Measurements from ENCODE around the gene IFT43.

IFT43 gene

GRCh38 chr14:76015668-76016067 is 30.1 kb downstream of the IFT43 start:
- WGBS: 94% methylated on average over 1 of the region's 1 CpG
- Histone ChIP-seq H4K8ac (ENCODE audit: low read length) (no peak overlapping the region), H3K4ac (ENCODE audit: low read depth in 1 of 2, low read length in 2 of 2) (no peak overlapping the region)

GRCh38 chr14:76019676-76020075 is 34.1 kb downstream of the IFT43 start:
- peaks cover 11 to 84% of the 10 kb centered on the region in 2 experiments for H3K36me3 ChIP-seq (ENCODE audit: control insufficient read depth in 1 of 2, insufficient read depth in 2 of 2, low read depth in 1 of 2, low read length in 2 of 2)
- no peak overlapping the region for H4K8ac ChIP-seq (ENCODE audit: low read length)
- H3K18ac ChIP-seq (ENCODE audit: low read depth in 1 of 2, low read length in 2 of 2): no peak overlapping the region
- no peak overlapping the region for H3K23ac ChIP-seq (ENCODE audit: low read length in 2 of 2)
- H3K14ac ChIP-seq (ENCODE audit: low read length in 2 of 2): no peak overlapping the region
- peaks cover 10% of the 10 kb centered on the region for H3K9me3 ChIP-seq (ENCODE audit: control insufficient read depth, low read length)
- WGBS: 89% methylated on average over 2 of the region's 2 CpGs
- H2BK120ac ChIP-seq (ENCODE audit: low read depth, low read length): no peak overlapping the region
- H3K79me1 ChIP-seq (replicated peaks; ENCODE audit: low read length, poor library complexity, severe bottlenecking): peaks cover 13% of the 10 kb centered on the region
- no peak overlapping the region for H3K27ac ChIP-seq (ENCODE audit: low read length, poor library complexity, severe bottlenecking)
- H3K27me3 ChIP-seq (ENCODE audit: control insufficient read depth in 1 of 2, insufficient read depth in 1 of 2, low read length in 2 of 2): no peaks in the 10 kb centered on the region
- no peak overlapping the region for H2AK5ac ChIP-seq (ENCODE audit: low read length, severe bottlenecking)
- H2BK15ac ChIP-seq (ENCODE audit: low read depth, poor library complexity, severe bottlenecking): no peak overlapping the region
- no peak overlapping the region for H2AFZ ChIP-seq (ENCODE audit: low read depth, low read length)
- H2BK12ac ChIP-seq (ENCODE audit: low read length in 2 of 2): no peak overlapping the region
- no peak overlapping the region for H3K9ac ChIP-seq (ENCODE audit: low read length)
- no peak overlapping the region for H4K91ac ChIP-seq (ENCODE audit: low read length)
- H3K4me3 ChIP-seq (ENCODE audit: insufficient read depth in 1 of 2, low read depth in 1 of 2, low read length in 2 of 2): no peak overlapping the region
- no peaks in the 10 kb centered on the region for H3K4me1 ChIP-seq (ENCODE audit: control insufficient read depth, insufficient read depth, low read depth, low read length)
- H3K4ac ChIP-seq (ENCODE audit: low read depth in 1 of 2, low read length in 2 of 2): no peak overlapping the region
- DNase-seq: no peak
- no peak overlapping the region for H2BK5ac ChIP-seq (ENCODE audit: low read depth, low read length, poor library complexity, severe bottlenecking)
- H3K4me2 ChIP-seq (ENCODE audit: low read length, poor library complexity, severe bottlenecking): no peak overlapping the region

More at GRCh38 chr14:76015668-76016067, 30.1 kb downstream of the IFT43 start:
- no peak overlapping the region for H2AFZ ChIP-seq (ENCODE audit: low read depth, low read length)
- peaks cover 10% of the 10 kb centered on the region for H3K9me3 ChIP-seq (ENCODE audit: control insufficient read depth, low read length)
- H3K14ac ChIP-seq (ENCODE audit: low read length in 2 of 2): no peak overlapping the region
- no peak overlapping the region for H3K9ac ChIP-seq (ENCODE audit: low read length)
- no peak overlapping the region for H2BK12ac ChIP-seq (ENCODE audit: low read length in 2 of 2)
- H3K4me3 ChIP-seq (ENCODE audit: insufficient read depth in 1 of 2, low read depth in 1 of 2, low read length in 2 of 2): peak overlapping the region in 1 of 2 experiments; percentile 14
- no peak overlapping the region for H3K18ac ChIP-seq (ENCODE audit: low read depth in 1 of 2, low read length in 2 of 2)
- no peak overlapping the region for H2BK120ac ChIP-seq (ENCODE audit: low read depth, low read length)
- no peak overlapping the region for H3K4me2 ChIP-seq (ENCODE audit: low read length, poor library complexity, severe bottlenecking)
- H3K36me3 ChIP-seq (ENCODE audit: control insufficient read depth in 1 of 2, insufficient read depth in 2 of 2, low read depth in 1 of 2, low read length in 2 of 2): peaks cover 15 to 87% of the 10 kb centered on the region in 2 experiments
- no peak overlapping the region for H3K23ac ChIP-seq (ENCODE audit: low read length in 2 of 2)
- H2BK15ac ChIP-seq (ENCODE audit: low read depth, poor library complexity, severe bottlenecking): no peak overlapping the region
- no peaks in the 10 kb centered on the region for H3K4me1 ChIP-seq (ENCODE audit: control insufficient read depth, insufficient read depth, low read depth, low read length)
- no peak overlapping the region for H2BK5ac ChIP-seq (ENCODE audit: low read depth, low read length, poor library complexity, severe bottlenecking)
- H3K27me3 ChIP-seq (ENCODE audit: control insufficient read depth in 1 of 2, insufficient read depth in 1 of 2, low read length in 2 of 2): no peaks in the 10 kb centered on the region
- no peak overlapping the region for H2AK5ac ChIP-seq (ENCODE audit: low read length, severe bottlenecking)
- no peak for DNase-seq
- H4K91ac ChIP-seq (ENCODE audit: low read length): no peak overlapping the region
- no peak overlapping the region for H3K27ac ChIP-seq (ENCODE audit: low read length, poor library complexity, severe bottlenecking)
- peaks cover 20% of the 10 kb centered on the region for H3K79me1 ChIP-seq (replicated peaks; ENCODE audit: low read length, poor library complexity, severe bottlenecking)

- Histone ChIP-seq H3K4me3 (ENCODE audit: insufficient read depth in 1 of 2, low read depth in 1 of 2, low read length in 2 of 2) (no peak overlapping the region), H3K4me2 (ENCODE audit: low read length, poor library complexity, severe bottlenecking) (no peak overlapping the region), H2BK120ac (ENCODE audit: low read depth, low read length) (no peak overlapping the region), H2BK12ac (ENCODE audit: low read length in 2 of 2) (no peak overlapping the region), H3K27ac (ENCODE audit: low read length, poor library complexity, severe bottlenecking) (no peak overlapping the region), H2AFZ (ENCODE audit: low read depth, low read length) (no peak overlapping the region), H3K9me3 (ENCODE audit: control insufficient read depth, low read length) (peaks cover 10% of the 10 kb centered on the region), H3K27me3 (ENCODE audit: control insufficient read depth in 1 of 2, insufficient read depth in 1 of 2, low read length in 2 of 2) (no peaks in the 10 kb centered on the region), H4K91ac (ENCODE audit: low read length) (no peak overlapping the region), H4K8ac (ENCODE audit: low read length) (no peak overlapping the region), H3K4ac (ENCODE audit: low read depth in 1 of 2, low read length in 2 of 2) (no peak overlapping the region), H2BK5ac (ENCODE audit: low read depth, low read length, poor library complexity, severe bottlenecking) (no peak overlapping the region), H3K36me3 (ENCODE audit: control insufficient read depth in 1 of 2, insufficient read depth in 2 of 2, low read depth in 1 of 2, low read length in 2 of 2) (peaks cover 9 to 75% of the 10 kb centered on the region in 2 experiments), H3K14ac (ENCODE audit: low read length in 2 of 2) (no peak overlapping the region), H2AK5ac (ENCODE audit: low read length, severe bottlenecking) (no peak overlapping the region), H3K23ac (ENCODE audit: low read length in 2 of 2) (no peak overlapping the region), H3K18ac (ENCODE audit: low read depth in 1 of 2, low read length in 2 of 2) (no peak overlapping the region), H3K4me1 (ENCODE audit: control insufficient read depth, insufficient read depth, low read depth, low read length) (no peaks in the 10 kb centered on the region), H3K9ac (ENCODE audit: low read length) (no peak overlapping the region), H2BK15ac (ENCODE audit: low read depth, poor library complexity, severe bottlenecking) (no peak overlapping the region), H3K79me1 (replicated peaks; ENCODE audit: low read length, poor library complexity, severe bottlenecking) (peaks cover 11% of the 10 kb centered on the region)
- WGBS: 93% methylated on average over 1 of the region's 2 CpGs
- DNase-seq: no peak
Observed at GRCh38 chr14:76022991-76023390, 37.4 kb downstream of the IFT43 start.

- DNase-seq: no peak
Observed at GRCh38 chr14:76023757-76024156, 38.2 kb downstream of the IFT43 start.

More at GRCh38 chr14:76023757-76024156, 38.2 kb downstream of the IFT43 start:
- no peak overlapping the region for H2BK120ac ChIP-seq (ENCODE audit: low read depth, low read length)
- H2BK15ac ChIP-seq (ENCODE audit: low read depth, poor library complexity, severe bottlenecking): no peak overlapping the region
- no peak overlapping the region for H3K4ac ChIP-seq (ENCODE audit: low read depth in 1 of 2, low read length in 2 of 2)
- no peak overlapping the region for H3K9ac ChIP-seq (ENCODE audit: low read length)
- H3K36me3 ChIP-seq (ENCODE audit: control insufficient read depth in 1 of 2, insufficient read depth in 2 of 2, low read depth in 1 of 2, low read length in 2 of 2): peaks cover 9 to 75% of the 10 kb centered on the region in 2 experiments
- no peak overlapping the region for H3K23ac ChIP-seq (ENCODE audit: low read length in 2 of 2)
- H4K91ac ChIP-seq (ENCODE audit: low read length): no peak overlapping the region
- no peak overlapping the region for H3K4me3 ChIP-seq (ENCODE audit: insufficient read depth in 1 of 2, low read depth in 1 of 2, low read length in 2 of 2)
- no peak overlapping the region for H2AFZ ChIP-seq (ENCODE audit: low read depth, low read length)
- no peak overlapping the region for H2BK12ac ChIP-seq (ENCODE audit: low read length in 2 of 2)
- H2BK5ac ChIP-seq (ENCODE audit: low read depth, low read length, poor library complexity, severe bottlenecking): no peak overlapping the region
- no peak overlapping the region for H3K27ac ChIP-seq (ENCODE audit: low read length, poor library complexity, severe bottlenecking)
- peaks cover 10% of the 10 kb centered on the region for H3K9me3 ChIP-seq (ENCODE audit: control insufficient read depth, low read length)
- no peaks in the 10 kb centered on the region for H3K27me3 ChIP-seq (ENCODE audit: control insufficient read depth in 1 of 2, insufficient read depth in 1 of 2, low read length in 2 of 2)
- no peak overlapping the region for H3K4me2 ChIP-seq (ENCODE audit: low read length, poor library complexity, severe bottlenecking)
- no peak overlapping the region for H3K18ac ChIP-seq (ENCODE audit: low read depth in 1 of 2, low read length in 2 of 2)
- H3K79me1 ChIP-seq (replicated peaks; ENCODE audit: low read length, poor library complexity, severe bottlenecking): peaks cover 11% of the 10 kb centered on the region
- H3K14ac ChIP-seq (ENCODE audit: low read length in 2 of 2): no peak overlapping the region
- no peak overlapping the region for H2AK5ac ChIP-seq (ENCODE audit: low read length, severe bottlenecking)
- H4K8ac ChIP-seq (ENCODE audit: low read length): no peak overlapping the region
- H3K4me1 ChIP-seq (ENCODE audit: control insufficient read depth, insufficient read depth, low read depth, low read length): no peaks in the 10 kb centered on the region
- no CpG with 5 or more reads among the region's 1 CpG for WGBS
